ENCODE measurements around the gene ATN1.

The ATN1 gene

DNA sequence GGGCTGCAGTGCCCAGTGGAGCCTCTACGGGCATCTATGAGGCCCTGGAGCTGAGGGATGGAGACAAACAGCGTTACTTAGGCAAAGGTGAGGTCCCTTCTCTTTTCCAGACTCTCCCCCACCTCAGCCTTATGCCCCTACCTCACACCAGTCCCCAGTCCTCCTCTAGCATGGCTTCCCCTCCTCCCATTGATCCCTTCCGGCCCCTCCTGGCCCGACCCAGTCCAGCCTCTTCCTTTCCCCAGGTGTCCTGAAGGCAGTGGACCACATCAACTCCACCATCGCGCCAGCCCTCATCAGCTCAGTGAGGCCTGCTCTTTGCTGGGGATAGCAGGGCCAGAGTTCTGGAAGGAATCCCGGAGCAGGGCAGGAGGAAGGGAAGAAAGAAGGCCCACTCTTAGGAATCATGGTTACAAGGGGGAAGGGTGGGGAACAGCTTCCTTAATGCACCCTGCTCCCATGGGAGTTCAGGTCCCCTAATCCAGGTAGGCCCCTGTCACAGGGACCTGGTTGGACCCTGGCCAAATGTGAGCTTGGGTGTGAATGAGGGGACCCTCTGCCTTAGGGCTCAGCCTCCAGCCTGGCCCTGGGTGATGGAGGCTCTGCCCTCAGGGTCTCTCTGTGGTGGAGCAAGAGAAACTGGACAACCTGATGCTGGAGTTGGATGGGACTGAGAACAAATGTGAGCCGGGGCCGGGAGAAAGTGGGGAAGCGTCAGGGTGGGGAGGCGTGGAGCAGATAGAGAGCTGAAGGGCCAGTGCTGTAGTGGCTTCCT is 11.1 kb upstream of the ATN1 start:
- peaks cover 5% of the 10 kb centered on the region; the same call in 1 of the 2 replicates for H3K4me1 ChIP-seq (ENCODE audit: control insufficient read depth, insufficient read depth, low read length)
- peaks cover 16% of the 10 kb centered on the region for H3K36me3 ChIP-seq (ENCODE audit: control insufficient read depth, insufficient read depth, low read length)
- no peak for DNase-seq (ENCODE audit: low read depth, low spot score)
- no peak overlapping the region for H3K27ac ChIP-seq (ENCODE audit: low read length)
- WGBS (ENCODE audit: insufficient coverage, insufficient read length) = no CpG with 5 or more reads among the region's 11 CpGs
- H3K9me3 ChIP-seq (ENCODE audit: control insufficient read depth, insufficient read depth, low read length) = no peaks in the 10 kb centered on the region
- no peaks in the 10 kb centered on the region for H3K27me3 ChIP-seq (ENCODE audit: control insufficient read depth, insufficient read depth, low read length)
- no peak overlapping the region for H3K4me3 ChIP-seq (ENCODE audit: low read length)

- Histone ChIP-seq H3K4me3 (ENCODE audit: low read length) (no peak overlapping the region), H3K36me3 (ENCODE audit: control insufficient read depth, insufficient read depth, low read length) (peaks cover 20% of the 10 kb centered on the region), H3K9me3 (ENCODE audit: control insufficient read depth, insufficient read depth, low read length) (no peaks in the 10 kb centered on the region), H3K4me1 (ENCODE audit: control insufficient read depth, insufficient read depth, low read length) (peaks cover 5% of the 10 kb centered on the region; the same call in 1 of the 2 replicates), H3K27ac (ENCODE audit: low read length) (no peak overlapping the region), H3K27me3 (ENCODE audit: control insufficient read depth, insufficient read depth, low read length) (no peaks in the 10 kb centered on the region)
- DNase-seq (ENCODE audit: low read depth, low spot score) = no peak
- 100% methylated on average over 2 of the region's 14 CpGs for WGBS (ENCODE audit: insufficient coverage, insufficient read length)
These were observed 10.1 kb upstream of the ATN1 start for GRCh38 chr12:6917491-6918231.

- H3K27ac ChIP-seq (ENCODE audit: low read length) = no peak overlapping the region
- peaks cover 20% of the 10 kb centered on the region for H3K36me3 ChIP-seq (ENCODE audit: control insufficient read depth, insufficient read depth, low read length)
- H3K4me3 ChIP-seq (ENCODE audit: low read length) = no peak overlapping the region
- H3K27me3 ChIP-seq (ENCODE audit: control insufficient read depth, insufficient read depth, low read length) = no peaks in the 10 kb centered on the region
- H3K4me1 ChIP-seq (ENCODE audit: control insufficient read depth, insufficient read depth, low read length) = 0 out of 2 replicates have a peak, but pooled peaks cover 1% of the 10 kb centered on the region
- no peaks in the 10 kb centered on the region for H3K9me3 ChIP-seq (ENCODE audit: control insufficient read depth, insufficient read depth, low read length)
- WGBS (ENCODE audit: insufficient coverage, insufficient read length) = no CpG with 5 or more reads among the region's 7 CpGs
- DNase-seq (ENCODE audit: low read depth, low spot score) = no peak
These were observed 8.2 kb upstream of the ATN1 start for GRCh38 chr12:6919588-6919987.

DNA sequence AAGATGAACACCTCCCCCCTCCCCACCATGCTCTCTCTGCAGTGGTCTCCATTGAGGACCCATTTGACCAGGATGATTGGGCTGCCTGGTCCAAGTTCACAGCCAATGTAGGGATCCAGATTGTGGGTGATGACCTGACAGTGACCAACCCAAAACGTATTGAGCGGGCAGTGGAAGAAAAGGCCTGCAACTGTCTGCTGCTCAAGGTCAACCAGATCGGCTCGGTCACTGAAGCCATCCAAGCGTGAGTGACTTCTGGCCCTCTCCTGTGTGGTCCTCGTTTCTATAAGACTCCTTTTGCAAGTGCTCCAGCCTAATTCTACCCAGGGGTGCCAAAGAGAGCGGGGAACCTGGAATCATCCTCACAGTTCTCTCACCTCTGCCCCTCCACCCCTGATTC is 6.2 kb upstream of the ATN1 start:
- Histone ChIP-seq H3K4me1 (ENCODE audit: control insufficient read depth, insufficient read depth, low read length) (0 out of 2 replicates have a peak, but pooled peaks cover 1% of the 10 kb centered on the region), H3K27ac (ENCODE audit: low read length) (no peak overlapping the region), H3K9me3 (ENCODE audit: control insufficient read depth, insufficient read depth, low read length) (no peaks in the 10 kb centered on the region), H3K36me3 (ENCODE audit: control insufficient read depth, insufficient read depth, low read length) (peaks cover 13% of the 10 kb centered on the region), H3K4me3 (ENCODE audit: low read length) (no peak overlapping the region), H3K27me3 (ENCODE audit: control insufficient read depth, insufficient read depth, low read length) (no peaks in the 10 kb centered on the region)
- DNase-seq (ENCODE audit: low read depth, low spot score) = no peak
- no CpG with 5 or more reads among the region's 7 CpGs for WGBS (ENCODE audit: insufficient coverage, insufficient read length)

- Histone ChIP-seq H3K36me3 (ENCODE audit: control insufficient read depth, insufficient read depth, low read length) (peaks cover 9% of the 10 kb centered on the region), H3K9me3 (ENCODE audit: control insufficient read depth, insufficient read depth, low read length) (no peaks in the 10 kb centered on the region), H3K4me3 (ENCODE audit: low read length) (no peak overlapping the region), H3K27ac (ENCODE audit: low read length) (no peak overlapping the region), H3K27me3 (ENCODE audit: control insufficient read depth, insufficient read depth, low read length) (no peaks in the 10 kb centered on the region), H3K4me1 (ENCODE audit: control insufficient read depth, insufficient read depth, low read length) (0 out of 2 replicates have a peak, but pooled peaks cover 1% of the 10 kb centered on the region)
- no peak for DNase-seq (ENCODE audit: low read depth, low spot score)
- WGBS (ENCODE audit: insufficient coverage, insufficient read length) = no CpG with 5 or more reads among the region's 9 CpGs
These were observed 5.5 kb upstream of the ATN1 start for GRCh38 chr12:6921996-6922946.

DNA sequence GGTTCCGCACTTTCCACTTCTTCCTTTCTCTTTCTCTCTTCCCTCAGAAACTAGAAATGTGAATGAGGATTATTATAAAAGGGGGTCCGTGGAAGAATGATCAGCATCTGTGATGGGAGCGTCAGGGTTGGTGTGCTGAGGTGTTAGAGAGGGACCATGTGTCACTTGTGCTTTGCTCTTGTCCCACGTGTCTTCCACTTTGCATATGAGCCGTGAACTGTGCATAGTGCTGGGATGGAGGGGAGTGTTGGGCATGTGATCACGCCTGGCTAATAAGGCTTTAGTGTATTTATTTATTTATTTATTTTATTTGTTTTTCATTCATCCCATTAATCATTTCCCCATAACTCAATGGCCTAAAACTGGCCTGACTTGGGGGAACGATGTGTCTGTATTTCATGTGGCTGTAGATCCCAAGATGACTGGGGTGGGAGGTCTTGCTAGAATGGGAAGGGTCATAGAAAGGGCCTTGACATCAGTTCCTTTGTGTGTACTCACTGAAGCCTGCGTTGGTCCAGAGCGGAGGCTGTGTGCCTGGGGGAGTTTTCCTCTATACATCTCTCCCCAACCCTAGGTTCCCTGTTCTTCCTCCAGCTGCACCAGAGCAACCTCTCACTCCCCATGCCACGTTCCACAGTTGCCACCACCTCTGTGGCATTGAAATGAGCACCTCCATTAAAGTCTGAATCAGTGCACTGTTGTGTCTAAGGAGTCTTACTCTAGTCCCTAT is 4.6 kb upstream of the ATN1 start:
- Histone ChIP-seq H3K27ac (ENCODE audit: low read length) (no peak overlapping the region), H3K27me3 (ENCODE audit: control insufficient read depth, insufficient read depth, low read length) (no peaks in the 10 kb centered on the region), H3K4me1 (ENCODE audit: control insufficient read depth, insufficient read depth, low read length) (0 out of 2 replicates have a peak, but pooled peaks cover 1% of the 10 kb centered on the region), H3K36me3 (ENCODE audit: control insufficient read depth, insufficient read depth, low read length) (peaks cover 7% of the 10 kb centered on the region; the same call in 1 of the 2 replicates), H3K4me3 (ENCODE audit: low read length) (no peak overlapping the region), H3K9me3 (ENCODE audit: control insufficient read depth, insufficient read depth, low read length) (no peaks in the 10 kb centered on the region)
- DNase-seq (ENCODE audit: low read depth, low spot score) = no peak
- no CpG with 5 or more reads among the region's 10 CpGs for WGBS (ENCODE audit: insufficient coverage, insufficient read length)

DNA sequence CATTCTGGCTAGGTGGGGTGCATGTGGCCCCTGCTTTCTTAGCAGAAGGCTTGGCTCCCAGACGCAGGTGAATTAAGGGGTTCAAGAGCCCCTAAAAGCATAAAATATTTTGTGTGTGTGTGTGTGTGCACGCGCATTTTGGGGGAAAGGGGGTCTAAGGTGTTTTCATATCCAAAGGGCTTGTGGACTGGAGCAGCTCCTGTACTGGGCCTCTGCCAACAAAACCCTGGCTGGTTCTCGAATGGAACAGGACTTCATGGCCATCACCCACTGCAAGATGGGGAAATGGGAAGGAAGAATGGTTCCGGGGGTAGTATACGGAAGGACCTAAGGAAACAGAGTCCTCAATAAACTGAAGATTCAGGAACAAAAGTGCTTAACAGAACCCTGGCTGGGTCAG is 3.9 kb upstream of the ATN1 start:
- no peak for DNase-seq (ENCODE audit: low read depth, low spot score)
- no peaks in the 10 kb centered on the region for H3K9me3 ChIP-seq (ENCODE audit: control insufficient read depth, insufficient read depth, low read length)
- 0 out of 2 replicates have a peak, but pooled peaks cover 1% of the 10 kb centered on the region for H3K4me1 ChIP-seq (ENCODE audit: control insufficient read depth, insufficient read depth, low read length)
- H3K36me3 ChIP-seq (ENCODE audit: control insufficient read depth, insufficient read depth, low read length) = peaks cover 7% of the 10 kb centered on the region; the same call in 1 of the 2 replicates
- no peaks in the 10 kb centered on the region for H3K27me3 ChIP-seq (ENCODE audit: control insufficient read depth, insufficient read depth, low read length)
- no peak overlapping the region for H3K27ac ChIP-seq (ENCODE audit: low read length)
- WGBS (ENCODE audit: insufficient coverage, insufficient read length) = no CpG with 5 or more reads among the region's 6 CpGs
- no peak overlapping the region for H3K4me3 ChIP-seq (ENCODE audit: low read length)

DNA sequence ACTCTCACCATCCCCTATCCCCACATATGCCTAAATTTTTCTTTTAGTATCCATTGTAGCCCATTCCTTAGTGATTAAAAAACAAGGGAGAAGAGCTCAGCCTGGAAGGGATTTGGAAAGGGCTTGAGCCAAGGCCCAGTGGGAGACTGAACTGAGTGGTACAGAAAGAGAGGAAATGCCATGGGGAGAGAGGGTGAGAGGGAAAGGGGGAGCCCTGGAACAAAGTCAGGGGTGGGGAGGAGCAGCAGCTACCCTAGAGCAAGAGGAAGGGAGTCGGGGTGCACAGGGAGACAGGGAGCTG is 2.6 kb upstream of the ATN1 start:
- DNase-seq (ENCODE audit: low read depth, low spot score) = no peak
- Histone ChIP-seq H3K27ac (ENCODE audit: low read length) (peak overlapping the region; percentile 6), H3K4me3 (ENCODE audit: low read length) (no peak overlapping the region), H3K4me1 (ENCODE audit: control insufficient read depth, insufficient read depth, low read length) (peaks cover 4% of the 10 kb centered on the region; the same call in 1 of the 2 replicates), H3K27me3 (ENCODE audit: control insufficient read depth, insufficient read depth, low read length) (no peaks in the 10 kb centered on the region), H3K36me3 (ENCODE audit: control insufficient read depth, insufficient read depth, low read length) (peaks cover 7% of the 10 kb centered on the region; the same call in 1 of the 2 replicates), H3K9me3 (ENCODE audit: control insufficient read depth, insufficient read depth, low read length) (no peaks in the 10 kb centered on the region)
- WGBS (ENCODE audit: insufficient coverage, insufficient read length) = no CpG with 5 or more reads among the region's 1 CpG

GRCh38 chr12:6925540-6926279 is 2.0 kb upstream of the ATN1 start:
- Histone ChIP-seq H3K4me1 (ENCODE audit: control insufficient read depth, insufficient read depth, low read length) (peaks cover 4% of the 10 kb centered on the region; the same call in 1 of the 2 replicates), H3K27me3 (ENCODE audit: control insufficient read depth, insufficient read depth, low read length) (no peaks in the 10 kb centered on the region)
- DNase-seq (ENCODE audit: low read depth, low spot score) = no peak

More at GRCh38 chr12:6925540-6926279, 2.0 kb upstream of the ATN1 start:
- peaks cover 7% of the 10 kb centered on the region; the same call in 1 of the 2 replicates for H3K36me3 ChIP-seq (ENCODE audit: control insufficient read depth, insufficient read depth, low read length)
- peak overlapping the region; percentile 25 for H3K27ac ChIP-seq (ENCODE audit: low read length)
- H3K9me3 ChIP-seq (ENCODE audit: control insufficient read depth, insufficient read depth, low read length) = no peaks in the 10 kb centered on the region
- no CpG with 5 or more reads among the region's 8 CpGs for WGBS (ENCODE audit: insufficient coverage, insufficient read length)
- H3K4me3 ChIP-seq (ENCODE audit: low read length) = peak overlapping the region; percentile 21; the same call in 1 of the 2 replicates

All from iPS DF 6.9 (cell line).